NCI-H526 (cell line): ENCODE measurements around the gene MYRIP.
"Not testable (repeated sequence)": the region's sequence is repeated elsewhere in the genome, so short reads cannot be mapped to it uniquely, and the experiment has no call there.

ENCODE experiments used
- DNase-seq, 2 experiments: peaks; one replicate each; lab custom pipeline; 2025; lab: John Stamatoyannopoulos, UW

MYRIP gene

DNA sequence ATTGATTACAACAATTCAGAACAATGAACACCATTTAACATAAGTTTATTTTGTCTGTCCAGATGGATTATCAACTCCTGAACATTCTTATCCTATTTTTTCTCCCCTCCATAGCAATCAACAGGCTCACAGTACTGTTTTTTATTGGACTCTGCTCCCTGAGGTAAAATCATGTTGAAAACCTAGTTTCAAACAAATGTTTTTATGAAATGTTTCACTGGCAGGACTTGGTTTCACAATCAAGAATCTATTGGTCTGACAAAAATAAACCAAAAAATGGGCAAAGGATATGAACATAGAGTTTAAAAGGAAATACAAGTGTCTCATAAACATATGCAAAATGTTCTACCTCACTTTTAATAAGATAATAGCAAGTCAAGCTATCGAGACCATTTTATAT, 2.6 kb upstream of the MYRIP start:
- no peak for DNase-seq

DNA sequence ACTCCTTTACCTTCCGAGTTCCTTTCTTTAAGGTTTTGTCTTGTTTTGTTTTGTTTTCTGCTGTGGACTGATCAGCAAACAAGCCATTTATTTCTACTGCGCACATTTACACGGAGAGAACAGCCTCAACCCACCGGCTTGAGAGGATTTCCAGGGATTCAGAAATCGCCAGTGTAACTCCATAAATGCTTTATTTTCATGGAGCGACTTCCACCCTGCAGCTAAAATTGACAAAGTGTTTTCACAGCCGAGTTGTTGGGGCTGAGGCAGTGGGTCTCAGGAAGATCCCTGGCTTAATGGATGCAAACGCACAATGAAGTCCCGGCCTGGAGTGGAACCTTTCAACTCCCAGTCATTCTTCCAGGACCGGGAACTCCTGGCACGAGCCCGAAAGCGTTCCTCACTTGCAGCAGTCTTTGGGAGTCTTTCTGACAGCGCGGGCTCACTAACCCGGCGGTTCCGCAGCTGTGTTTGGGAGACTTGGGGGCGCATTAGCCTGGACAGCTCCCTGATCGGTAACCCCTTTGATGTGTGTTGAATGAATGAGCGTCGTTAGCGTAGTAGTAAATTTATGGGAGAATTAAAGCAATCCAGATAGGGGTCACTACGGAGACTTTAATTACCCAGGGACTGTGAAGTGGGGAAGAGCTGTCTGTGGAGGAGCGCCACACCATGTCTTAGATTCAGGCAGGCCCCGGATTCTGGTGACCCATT, 785 bp upstream of the MYRIP start:
- peak; percentile 77 to 82 for DNase-seq

DNA sequence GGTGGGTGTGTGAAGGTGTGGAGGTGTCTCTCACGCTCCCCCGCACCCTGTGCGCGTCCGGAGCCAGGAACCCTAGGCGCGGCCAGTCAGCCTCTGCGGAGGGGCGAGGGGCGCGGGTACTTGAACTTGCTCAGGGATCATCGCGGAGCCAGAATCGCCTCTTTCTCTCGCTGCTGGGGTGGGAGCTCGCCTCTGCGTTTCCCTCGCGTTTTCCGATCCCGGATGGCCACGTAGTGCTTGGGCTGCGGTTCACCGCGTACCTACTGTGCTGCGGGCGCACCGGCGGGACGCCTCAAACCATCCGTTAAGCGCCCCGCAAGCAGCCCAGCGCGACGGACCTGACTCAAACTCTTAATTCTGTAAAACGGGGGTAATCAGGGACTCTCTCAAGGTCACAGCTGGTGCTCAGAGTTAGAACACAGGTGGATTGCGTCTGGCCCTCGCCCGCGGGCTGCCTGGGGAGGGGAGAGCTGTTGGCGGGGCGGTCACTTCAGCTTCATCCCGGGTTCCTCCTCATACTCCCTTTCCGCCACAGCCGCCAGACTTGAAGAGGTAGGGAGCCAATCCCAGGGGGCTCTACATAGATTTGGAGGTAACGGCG, 686 bp downstream of the MYRIP start:
- peak in 1 of 2 experiments; percentile 69 for DNase-seq

GRCh38 chr3:39810647-39811161, 1.3 kb downstream of the MYRIP start:
- peak; percentile 22 to 42 for DNase-seq

DNA sequence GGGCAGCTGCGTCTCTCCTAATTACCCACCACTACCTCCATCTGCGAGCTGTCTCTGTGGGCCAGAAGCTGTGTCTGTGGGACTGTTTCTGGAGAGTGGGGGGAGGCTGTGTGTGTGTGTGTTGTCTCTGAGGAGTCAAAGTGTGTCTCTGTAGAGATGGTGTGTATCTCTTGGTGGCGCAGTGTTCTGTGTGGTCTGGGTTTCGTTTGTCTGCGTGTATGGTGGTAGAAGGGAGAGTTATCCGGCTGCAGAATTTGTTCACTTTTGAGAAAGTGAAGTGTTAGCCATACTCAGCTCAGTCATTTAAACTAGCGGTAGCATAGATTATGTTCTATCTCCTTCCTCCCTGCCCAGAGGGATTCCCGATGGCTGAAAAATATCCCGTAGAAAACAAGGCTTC, 2.2 kb downstream of the MYRIP start:
- no peak for DNase-seq

- peak in 1 of 2 experiments; percentile 40 for DNase-seq
Observed at GRCh38 chr3:39812537-39812936, 3.1 kb downstream of the MYRIP start.

DNA sequence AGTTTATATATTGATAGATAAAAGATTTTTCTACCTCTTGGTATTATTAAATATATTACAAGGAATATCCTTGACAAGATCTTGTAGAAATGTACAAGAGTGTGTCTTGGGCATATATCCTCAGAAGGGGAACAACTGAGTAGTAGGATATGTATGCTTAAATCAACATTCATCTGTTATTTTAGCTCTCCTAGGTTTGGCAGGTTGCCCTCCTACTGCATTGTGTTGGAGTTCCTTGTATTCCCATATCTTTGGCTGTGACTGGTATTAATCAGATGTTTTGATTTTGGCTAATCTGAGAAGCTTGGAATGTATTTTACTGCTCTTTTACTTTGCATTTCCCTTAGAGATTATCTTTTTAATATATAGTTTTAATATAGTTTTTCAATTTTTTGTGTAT, 4.6 kb downstream of the MYRIP start:
- no peak for DNase-seq

- peak in 1 of 2 experiments; percentile 8 for DNase-seq
Observed at GRCh38 chr3:39819899-39820298, 10.5 kb downstream of the MYRIP start.

- DNase-seq, result not testable (repeated sequence)
Observed at GRCh38 chr3:39833764-39834163, 24.4 kb downstream of the MYRIP start.

- DNase-seq, result no peak
Observed at GRCh38 chr3:39839484-39839883, 30.1 kb downstream of the MYRIP start.

GRCh38 chr3:39843440-39843839, 34.0 kb downstream of the MYRIP start:
- no peak for DNase-seq

- no peak for DNase-seq
Observed at GRCh38 chr3:39848365-39848764, 39.0 kb downstream of the MYRIP start.

DNA sequence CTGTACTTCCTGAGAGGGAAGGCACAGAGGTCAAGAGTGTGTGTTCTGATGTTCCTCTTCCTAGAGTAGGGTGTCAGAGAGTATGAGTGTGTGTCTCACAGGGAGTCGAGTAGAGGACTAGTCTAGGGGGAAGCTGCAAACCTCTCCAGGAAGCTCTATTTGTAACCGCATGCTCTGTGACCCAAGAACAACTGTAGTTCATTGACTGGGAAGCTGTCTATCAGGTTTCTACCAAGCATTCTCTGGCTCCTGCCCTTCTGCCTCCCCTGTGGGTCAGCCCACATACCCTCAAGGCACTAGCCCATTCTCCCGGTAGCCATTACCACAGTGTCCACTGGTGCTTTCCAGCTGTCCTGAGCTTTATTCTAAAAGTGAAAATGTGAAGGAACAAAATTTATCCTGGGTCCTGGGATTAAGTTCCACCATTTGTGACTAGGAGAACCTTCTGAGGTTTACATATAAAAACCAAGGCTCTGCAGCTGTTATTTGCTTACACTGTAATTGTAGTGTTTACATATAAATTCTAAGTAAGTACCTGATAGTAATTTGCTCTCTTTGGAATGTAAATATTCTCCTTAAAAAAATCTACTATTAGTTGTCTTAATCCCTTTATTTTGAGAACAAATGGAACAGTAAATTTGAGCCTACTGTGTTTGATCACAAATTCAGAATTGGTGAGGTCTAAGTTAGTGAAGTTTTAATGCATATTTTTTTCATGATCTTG, 40.7 kb downstream of the MYRIP start:
- peak; percentile 67 to 74 for DNase-seq

- peak; percentile 78 for DNase-seq
Observed at GRCh38 chr3:39850716-39851032, 41.3 kb downstream of the MYRIP start.

GRCh38 chr3:39855517-39855916, 46.1 kb downstream of the MYRIP start:
- DNase-seq, result no peak

DNA sequence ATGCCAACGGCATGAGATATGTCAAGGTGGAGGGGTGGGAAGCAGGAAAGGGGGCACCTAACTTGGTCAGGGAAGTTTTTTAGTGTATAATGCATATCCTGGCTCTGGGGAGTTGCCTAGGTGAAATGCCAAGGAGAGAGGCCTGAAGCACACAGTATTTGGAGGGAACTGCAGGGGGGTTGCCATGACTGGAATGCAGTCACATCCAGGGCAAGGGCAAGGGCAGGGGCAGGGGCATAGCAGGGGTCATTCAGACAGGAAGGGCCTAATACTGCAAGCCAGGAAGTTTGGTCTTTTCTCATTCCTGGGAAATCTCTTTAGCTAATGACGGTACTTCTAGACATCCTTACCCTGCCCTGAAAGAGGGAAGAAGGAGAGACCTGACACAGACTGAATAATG, 60.5 kb downstream of the MYRIP start:
- no peak for DNase-seq

DNA sequence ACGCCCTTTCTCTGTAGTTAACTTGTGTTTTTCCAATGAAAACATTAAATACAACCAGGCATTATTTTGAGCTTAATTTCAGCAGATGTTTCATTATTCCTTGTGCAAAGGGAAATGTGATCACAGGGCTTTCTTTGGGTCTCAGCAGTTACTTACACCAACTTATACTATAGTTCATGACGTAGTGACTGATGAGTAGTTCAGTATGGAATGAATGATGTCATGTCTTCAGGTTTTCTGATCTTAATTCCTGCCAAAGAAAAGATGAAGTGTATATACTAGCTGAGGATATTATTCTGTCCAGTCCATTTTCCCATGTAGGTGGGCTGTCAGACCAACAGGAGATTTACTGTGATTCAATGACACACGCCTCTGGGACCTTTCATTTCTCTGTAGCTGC, 61.3 kb downstream of the MYRIP start:
- DNase-seq, result no peak

DNA sequence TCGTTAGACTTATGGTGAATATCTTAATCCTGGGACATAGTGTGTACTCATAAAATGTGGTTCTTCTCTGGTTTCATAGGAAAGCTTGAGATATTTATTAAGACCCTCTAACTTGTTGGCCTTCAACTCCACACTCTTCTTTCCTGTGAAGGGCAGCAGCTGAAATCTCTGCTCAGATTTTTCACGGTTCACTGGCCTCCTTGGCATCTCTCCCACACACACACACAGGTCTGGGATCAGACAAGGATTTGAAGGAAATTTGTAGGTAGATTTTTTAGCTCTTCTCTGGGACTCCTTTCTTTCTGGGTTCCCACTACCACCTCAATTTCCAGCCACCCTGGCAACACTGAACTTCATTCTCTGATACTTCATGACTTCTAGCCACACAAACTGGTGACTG, 70.2 kb downstream of the MYRIP start:
- DNase-seq, result no peak

GRCh38 chr3:39882111-39882510, 72.7 kb downstream of the MYRIP start:
- peak; percentile 61 to 62 for DNase-seq

GRCh38 chr3:39892068-39892467, 82.7 kb downstream of the MYRIP start:
- DNase-seq, result no peak

DNA sequence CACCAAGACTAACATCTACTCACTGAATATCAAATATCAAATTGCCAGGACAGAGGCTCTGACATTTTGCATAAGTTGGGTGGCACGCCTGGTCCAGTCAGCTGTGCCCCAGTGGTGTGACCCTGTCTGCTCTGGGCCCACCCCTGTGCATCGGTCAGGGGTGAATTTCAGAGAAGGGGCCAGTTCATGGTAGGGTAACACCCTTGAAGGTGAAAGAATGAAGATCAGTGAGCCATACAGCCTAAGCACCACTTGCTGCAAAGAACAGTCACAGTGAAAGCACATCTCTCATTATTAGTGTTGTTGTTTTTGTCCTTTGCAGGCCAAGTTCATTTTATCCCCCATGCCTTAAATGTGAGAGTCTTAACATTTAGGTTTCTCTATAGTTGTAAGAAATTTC, 86.8 kb downstream of the MYRIP start:
- DNase-seq, result no peak

DNA sequence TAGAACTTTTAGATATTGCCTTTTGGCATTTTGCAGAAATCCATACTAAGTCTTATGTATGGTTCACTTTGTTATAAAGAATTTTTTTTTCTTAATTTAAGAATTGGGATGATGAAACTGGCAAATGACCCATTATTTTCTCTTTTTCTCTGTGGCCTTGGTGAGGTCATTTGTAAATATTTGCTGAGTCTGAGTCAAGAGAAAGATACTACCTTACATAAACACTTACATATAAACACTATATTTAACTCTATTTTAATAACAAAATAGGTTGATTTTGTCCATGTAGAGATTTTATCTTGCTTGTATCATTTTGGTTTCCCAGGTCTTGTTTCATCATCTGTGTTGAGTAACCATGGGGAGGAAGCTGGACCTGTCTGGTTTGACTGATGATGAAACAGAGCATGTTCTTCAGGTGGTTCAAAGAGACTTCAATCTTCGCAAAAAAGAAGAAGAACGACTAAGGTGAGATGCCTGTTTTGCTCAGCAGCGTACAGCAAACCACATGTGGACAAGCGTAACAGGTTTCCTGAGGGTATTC, 91.1 kb downstream of the MYRIP start:
- no peak for DNase-seq

GRCh38 chr3:39903253-39903652, 93.8 kb downstream of the MYRIP start:
- DNase-seq, result no peak
